T-helper 2 cell treated with Interferon-gamma antibody and Interleukin-4, amounts not matched to agents 5 μg/mL and 100 μg/mL, for 36 hours (primary cell): ENCODE data around the gene AP2B1.
"Not testable (repeated sequence)": the region's sequence is repeated elsewhere in the genome, so short reads cannot be mapped to it uniquely, and the experiment has no call there.

ENCODE experiments used
- DNase-seq: peaks from one replicate; pipeline ENCODE4 v3.0.0; 2021; ENCODE audit warnings: low spot score
- H3K27ac Mint-ChIP-seq: one replicate; pipeline ENCODE4 v1.8.0; 2021; ENCODE audit warnings: mild to moderate bottlenecking, mixed read lengths
- H3K27me3 Mint-ChIP-seq: one replicate; pipeline ENCODE4 v1.8.0; 2021; ENCODE audit warnings: low read depth, mixed read lengths
- H3K36me3 Mint-ChIP-seq: one replicate; pipeline ENCODE4 v1.8.0; 2021; ENCODE audit warnings: low read depth, mixed read lengths
- H3K4me1 Mint-ChIP-seq: one replicate; pipeline ENCODE4 v1.8.0; 2021; ENCODE audit warnings: low read depth, mixed read lengths
- H3K4me3 Mint-ChIP-seq: one replicate; pipeline ENCODE4 v1.8.0; 2022; ENCODE audit warnings: mild to moderate bottlenecking, moderate library complexity, mixed read lengths
- H3K9me3 Mint-ChIP-seq: one replicate; pipeline ENCODE4 v1.8.0; 2021; ENCODE audit warnings: mixed read lengths

AP2B1 gene

DNA sequence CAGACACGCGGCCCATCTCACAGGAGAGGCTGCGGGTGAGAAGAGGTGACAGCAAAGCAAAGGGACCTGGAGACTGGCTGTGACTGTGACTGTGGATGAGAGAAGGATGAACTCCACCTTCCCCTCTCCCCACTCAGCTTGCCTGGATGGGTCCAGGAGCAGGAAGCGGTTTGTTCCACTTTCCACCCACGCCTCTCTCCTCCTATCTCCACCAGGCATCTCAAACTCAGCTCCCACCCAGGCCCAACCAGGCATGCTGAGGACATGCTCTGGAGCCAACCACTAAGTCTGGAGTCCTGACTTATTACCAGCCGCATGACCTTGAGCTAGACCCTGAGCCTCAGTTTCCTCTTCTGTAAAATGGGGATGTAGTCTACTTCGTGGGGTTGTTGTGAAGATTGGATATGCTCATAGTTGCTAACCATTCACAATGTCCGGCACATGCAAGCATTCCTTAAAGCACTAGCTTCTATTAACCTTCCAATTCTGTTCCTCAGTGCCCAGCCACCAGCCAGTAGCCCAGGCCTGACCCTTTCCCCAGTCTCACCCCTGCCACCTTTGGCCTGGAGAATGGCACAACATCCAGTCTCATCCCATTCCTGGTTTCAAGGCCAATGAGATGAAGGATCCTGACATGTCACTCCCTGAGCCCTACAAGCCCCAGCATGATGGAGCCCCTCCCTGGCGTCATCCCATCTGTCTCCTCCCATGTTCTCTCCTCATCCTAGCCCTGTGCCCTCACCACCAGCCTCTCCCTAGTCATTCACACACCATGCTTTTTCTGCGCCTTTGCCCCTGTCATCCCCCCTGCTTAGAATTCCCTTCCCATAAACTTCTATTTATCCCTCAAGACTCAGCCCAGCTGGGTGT, 163.6 kb downstream of the AP2B1 start:
- Mint-ChIP-seq H3K9me3 (no peaks in the 10 kb centered on the region), H3K4me1 (peaks cover 7% of the 10 kb centered on the region), H3K36me3 (no peaks in the 10 kb centered on the region), H3K27ac (no peak overlapping the region), H3K4me3 (no peak overlapping the region), H3K27me3 (peaks cover 37% of the 10 kb centered on the region)
- DNase-seq = no peak

DNA sequence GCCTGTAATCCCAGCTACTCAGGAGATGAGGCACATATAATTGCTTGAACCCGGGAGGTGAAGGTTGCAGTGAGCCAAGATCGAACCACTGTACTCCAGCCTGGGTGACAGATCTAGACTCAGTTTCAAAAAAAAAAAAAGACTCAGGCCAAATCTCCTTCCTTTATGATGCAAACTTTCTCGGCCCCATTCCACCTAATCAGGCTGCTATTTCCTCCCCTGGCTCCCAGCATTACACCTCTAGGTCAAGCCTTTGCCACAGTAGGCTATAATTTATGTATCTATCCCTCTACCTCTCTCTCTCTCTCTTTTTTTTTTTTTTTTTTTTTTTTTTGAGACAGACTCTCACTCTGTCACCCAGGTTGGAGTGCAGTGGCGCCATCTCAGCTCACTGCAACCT, 164.4 kb downstream of the AP2B1 start:
- not testable (repeated sequence) for H3K4me1 Mint-ChIP-seq, H3K27ac Mint-ChIP-seq, DNase-seq, H3K9me3 Mint-ChIP-seq, H3K4me3 Mint-ChIP-seq, H3K36me3 Mint-ChIP-seq
- H3K27me3 Mint-ChIP-seq = peaks cover 37% of the 10 kb centered on the region

DNA sequence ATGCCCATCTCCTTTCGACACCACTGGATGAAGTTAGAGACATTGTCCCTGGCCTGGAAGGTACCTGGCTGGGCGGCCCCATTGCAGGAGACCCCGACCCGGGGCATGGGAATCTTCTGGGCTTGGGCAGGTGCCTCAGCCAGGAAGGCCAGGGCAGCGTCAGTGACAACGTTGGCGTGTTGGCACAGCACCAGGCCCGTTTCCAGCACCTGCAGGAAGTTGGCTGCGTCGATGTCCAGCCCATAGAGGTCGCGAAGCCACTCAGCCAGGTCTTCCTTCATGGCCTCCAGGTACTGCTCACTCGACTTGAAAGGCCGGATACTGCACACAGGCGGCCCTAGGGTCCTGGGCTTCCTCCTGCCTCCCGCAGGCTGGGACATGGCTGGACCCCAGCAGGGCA, 165.3 kb downstream of the AP2B1 start:
- Mint-ChIP-seq H3K27me3 (peaks cover 37% of the 10 kb centered on the region), H3K4me1 (peaks cover 7% of the 10 kb centered on the region), H3K9me3 (no peaks in the 10 kb centered on the region), H3K27ac (no peak overlapping the region), H3K36me3 (no peaks in the 10 kb centered on the region), H3K4me3 (no peak overlapping the region)
- DNase-seq = no peak

DNA sequence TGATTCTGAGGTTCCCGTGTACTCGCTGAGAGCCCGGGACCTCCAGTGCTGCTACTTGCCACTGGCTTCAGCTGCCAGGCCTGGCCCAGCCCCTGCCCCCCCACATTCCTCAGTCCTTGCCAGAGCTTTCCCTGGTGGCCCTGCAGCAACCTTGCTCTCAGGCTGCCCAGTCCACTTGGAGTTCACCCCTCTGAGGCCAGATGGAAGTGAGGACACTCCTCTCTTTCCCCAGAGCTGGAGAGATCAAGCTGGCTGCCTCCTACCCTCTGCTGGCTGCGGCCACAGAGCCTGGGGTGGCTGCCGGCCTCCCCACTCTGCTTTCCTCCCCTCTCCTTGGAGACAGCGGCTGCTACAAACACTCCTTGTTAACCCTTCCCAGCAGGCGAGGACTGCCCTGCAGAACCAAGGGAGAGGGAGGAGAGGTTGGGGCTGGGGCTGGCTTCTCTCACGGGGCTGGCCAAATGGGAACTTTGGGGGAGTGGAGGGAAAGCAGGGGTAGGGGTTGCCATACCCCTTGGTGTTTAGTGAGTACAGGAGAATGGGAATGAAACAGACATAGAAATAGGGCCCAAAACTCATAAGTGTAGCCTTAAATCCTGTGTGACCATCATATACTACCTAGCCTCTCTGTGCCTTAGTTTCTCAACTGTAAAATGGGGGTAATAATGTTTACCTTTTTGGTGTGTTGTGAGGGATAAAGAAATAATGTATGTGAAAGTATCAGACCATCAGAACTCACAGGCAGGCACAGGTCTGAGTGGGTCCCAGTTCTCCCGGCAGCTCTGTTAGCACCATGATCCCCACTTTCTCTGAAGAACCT, 166.0 kb downstream of the AP2B1 start, which contains the start of gene GAS2L2:
TSS of gene GAS2L2 (minus strand) at position 295 of the 820 bp plus-strand sequence. CDS start 389 bp downstream, outside the sequence.
- Mint-ChIP-seq H3K36me3 (no peaks in the 10 kb centered on the region), H3K9me3 (no peaks in the 10 kb centered on the region), H3K27ac (no peak within 1 kb of the TSS), H3K4me3 (no peak within 1 kb of the TSS), H3K27me3 (peaks cover 37% of the 10 kb centered on the region), H3K4me1 (peaks cover 7% of the 10 kb centered on the region)
- no peak for DNase-seq

DNA sequence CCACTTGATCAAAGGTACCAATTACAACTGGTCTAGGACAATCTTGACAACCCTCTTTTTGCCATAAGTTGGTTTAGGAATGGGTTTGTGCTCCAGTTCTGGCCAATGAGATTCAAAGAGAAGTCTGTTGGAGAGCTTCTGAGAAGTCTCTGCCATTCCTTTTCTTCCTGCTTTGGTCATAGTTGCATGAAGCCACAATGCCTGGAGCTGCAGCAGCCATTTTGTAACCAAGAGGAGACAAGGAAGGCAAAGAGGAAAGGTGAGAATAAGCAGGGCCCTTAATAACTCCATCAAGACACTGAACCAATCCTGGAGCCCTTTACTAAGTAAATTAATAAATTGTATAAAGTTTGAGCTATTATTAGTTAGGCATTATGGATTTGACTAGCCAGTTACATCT, 170.1 kb downstream of the AP2B1 start:
- Mint-ChIP-seq H3K36me3 (no peaks in the 10 kb centered on the region), H3K4me1 (no peaks in the 10 kb centered on the region), H3K27ac (no peak overlapping the region), H3K9me3 (no peaks in the 10 kb centered on the region), H3K27me3 (peaks cover 9% of the 10 kb centered on the region), H3K4me3 (no peak overlapping the region)
- DNase-seq = no peak

DNA sequence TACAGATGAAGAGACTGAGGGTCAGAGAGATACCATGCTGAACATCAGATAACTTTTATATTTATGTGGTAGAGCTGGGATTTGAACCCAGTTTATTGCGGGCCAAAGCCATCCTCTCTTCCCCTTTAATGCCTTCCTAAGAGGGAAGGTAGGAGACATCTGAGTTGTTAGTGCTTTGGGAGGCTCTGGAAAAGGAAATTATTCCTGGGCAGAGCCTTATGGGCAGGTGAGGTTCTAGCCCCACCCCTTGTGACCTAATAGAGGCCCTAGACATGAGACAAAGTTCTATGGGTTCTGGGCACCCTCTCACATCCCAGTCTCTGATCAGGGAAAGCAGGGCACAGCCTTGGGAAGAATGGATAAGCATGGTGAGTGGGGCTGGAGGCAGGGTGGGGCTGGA, 173.5 kb downstream of the AP2B1 start, which contains the start of gene C17orf50:
TSS of gene C17orf50 (plus strand) at position 301 of the 400 bp plus-strand sequence. CDS start at position 356, 55 bp downstream.
- Mint-ChIP-seq H3K27me3 (peaks cover 6% of the 10 kb centered on the region), H3K27ac (no peak within 1 kb of the TSS), H3K4me1 (peaks cover 7% of the 10 kb centered on the region), H3K36me3 (no peaks in the 10 kb centered on the region), H3K9me3 (no peaks in the 10 kb centered on the region), H3K4me3 (no peak within 1 kb of the TSS)
- DNase-seq = no peak

DNA sequence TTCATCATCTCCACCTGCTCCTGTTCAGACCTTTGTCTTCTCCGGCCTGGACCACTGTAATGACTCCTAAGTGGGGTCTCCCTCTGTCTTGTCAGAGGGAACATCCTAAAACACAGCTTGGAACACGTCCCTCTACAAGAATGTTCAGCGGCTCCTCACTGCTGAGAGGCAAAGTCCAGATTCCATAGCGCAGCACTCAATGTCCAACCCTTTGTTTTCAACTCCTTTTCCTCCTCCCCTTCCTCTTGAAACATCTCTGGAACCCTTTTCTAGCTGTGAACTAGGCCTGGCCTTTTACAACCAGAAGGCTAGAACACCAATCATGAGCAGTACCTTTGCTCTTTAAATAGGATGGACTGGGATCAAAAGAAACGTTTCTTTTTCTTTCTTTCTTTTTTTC, 174.5 kb downstream of the AP2B1 start:
- Mint-ChIP-seq H3K4me1 (peaks cover 7% of the 10 kb centered on the region), H3K4me3 (no peak overlapping the region), H3K9me3 (no peaks in the 10 kb centered on the region), H3K36me3 (no peaks in the 10 kb centered on the region), H3K27ac (no peak overlapping the region), H3K27me3 (peaks cover 6% of the 10 kb centered on the region)
- DNase-seq = no peak

DNA sequence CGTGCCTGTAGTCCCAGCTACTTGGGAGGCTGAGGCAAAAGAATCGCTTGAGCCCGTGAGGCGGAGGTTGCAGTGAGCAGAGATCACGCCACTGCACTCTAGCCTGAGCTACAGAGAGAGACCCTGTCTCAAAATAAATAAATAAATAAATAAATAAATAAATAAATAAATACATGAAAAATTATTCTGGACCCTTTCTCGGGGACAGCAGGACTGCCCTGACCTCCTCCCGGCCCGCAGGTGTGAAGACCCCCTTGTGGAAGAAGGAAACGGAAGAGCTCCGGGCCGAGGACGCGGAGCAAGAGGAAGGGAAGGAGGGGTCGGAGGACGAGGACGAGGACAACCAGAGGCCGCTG, 176.6 kb downstream of the AP2B1 start:
- no peaks in the 10 kb centered on the region for H3K36me3 Mint-ChIP-seq
- H3K9me3 Mint-ChIP-seq = no peaks in the 10 kb centered on the region
- peaks cover 7% of the 10 kb centered on the region for H3K4me1 Mint-ChIP-seq
- no peak for DNase-seq
- no peak overlapping the region for H3K27ac Mint-ChIP-seq
- peaks cover 7% of the 10 kb centered on the region for H3K27me3 Mint-ChIP-seq
- H3K4me3 Mint-ChIP-seq = peak overlapping the region; percentile 88

DNA sequence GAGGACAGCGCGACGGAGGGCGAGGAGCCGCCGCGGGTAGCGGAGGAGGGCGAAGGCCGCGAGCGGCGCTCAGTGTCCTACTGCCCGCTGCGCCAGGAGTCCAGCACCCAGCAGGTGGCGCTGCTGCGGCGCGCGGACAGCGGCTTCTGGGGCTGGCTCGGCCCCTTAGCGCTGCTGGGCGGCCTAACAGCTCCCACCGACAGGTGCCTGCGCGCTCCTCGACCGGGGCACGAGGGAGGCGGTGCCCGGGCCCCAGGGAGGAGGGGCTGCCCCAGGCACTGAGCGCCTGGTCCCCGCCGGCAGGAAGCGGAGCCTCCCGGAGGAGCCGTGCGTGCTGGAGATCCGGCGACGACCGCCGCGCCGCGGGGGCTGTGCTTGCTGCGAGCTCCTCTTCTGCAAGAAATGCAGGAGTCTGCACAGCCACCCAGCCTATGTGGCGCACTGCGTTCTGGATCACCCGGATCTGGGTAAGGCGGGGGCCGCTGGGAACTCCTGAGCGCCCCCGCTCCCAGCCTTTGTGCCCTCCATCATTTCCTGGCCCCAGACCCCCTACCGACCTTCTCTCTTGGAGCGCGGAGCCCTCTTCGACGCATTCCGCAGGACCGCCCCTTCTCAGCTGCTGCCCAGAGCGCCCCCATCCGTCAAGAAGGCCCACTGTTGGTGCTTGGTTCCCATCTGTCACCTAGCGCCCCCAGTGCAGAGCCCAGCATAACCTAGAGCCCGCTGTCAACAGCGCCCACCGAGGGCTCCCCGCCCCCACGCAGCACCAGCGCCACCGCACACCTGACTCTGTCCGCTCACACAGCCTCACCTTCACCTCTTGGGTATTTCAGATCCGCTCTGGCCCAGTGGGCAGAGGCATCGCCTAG, 177.2 kb downstream of the AP2B1 start:
- H3K36me3 Mint-ChIP-seq = no peaks in the 10 kb centered on the region
- peaks cover 9% of the 10 kb centered on the region for H3K27me3 Mint-ChIP-seq
- peaks cover 7% of the 10 kb centered on the region for H3K4me1 Mint-ChIP-seq
- H3K4me3 Mint-ChIP-seq = peak overlapping the region; percentile 88
- peak; percentile 91 for DNase-seq
- H3K27ac Mint-ChIP-seq = peak overlapping the region; percentile 84
- H3K9me3 Mint-ChIP-seq = no peaks in the 10 kb centered on the region

DNA sequence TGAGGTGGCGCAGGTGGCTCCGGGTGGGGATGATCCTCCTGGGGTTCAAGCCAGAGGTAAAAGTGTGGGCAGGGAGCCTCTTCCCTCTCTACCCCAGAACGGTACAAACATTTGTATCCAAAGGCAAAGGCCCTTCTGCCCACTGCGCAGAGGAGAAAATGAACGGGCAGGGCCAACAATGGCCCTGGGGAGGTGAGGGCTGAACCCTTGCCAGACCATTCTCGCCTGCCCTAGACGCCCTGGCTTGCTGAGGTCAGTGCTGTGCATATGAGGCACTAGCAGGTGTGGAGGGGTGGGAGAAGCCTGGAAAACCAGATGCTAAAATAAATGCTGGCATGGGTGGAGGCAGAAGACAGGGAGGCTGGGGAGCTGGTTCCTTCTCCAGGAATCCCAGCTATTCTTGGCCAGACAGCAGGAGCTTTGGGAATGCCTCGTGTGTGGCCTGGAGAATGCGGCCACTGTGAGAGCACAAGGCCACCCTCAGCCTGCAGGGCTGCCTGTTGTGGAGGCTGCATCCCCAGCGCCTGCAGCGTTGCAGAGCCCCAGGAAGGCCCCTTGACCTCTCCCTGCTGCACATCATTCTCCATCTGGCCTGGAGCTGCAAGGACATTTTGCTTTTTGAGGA, 178.1 kb downstream of the AP2B1 start:
- DNase-seq = no peak
- peaks cover 7% of the 10 kb centered on the region for H3K4me1 Mint-ChIP-seq
- no peaks in the 10 kb centered on the region for H3K36me3 Mint-ChIP-seq
- no peaks in the 10 kb centered on the region for H3K9me3 Mint-ChIP-seq
- H3K27me3 Mint-ChIP-seq = peaks cover 10% of the 10 kb centered on the region
- H3K4me3 Mint-ChIP-seq = peak overlapping the region; percentile 88
- H3K27ac Mint-ChIP-seq = no peak overlapping the region

DNA sequence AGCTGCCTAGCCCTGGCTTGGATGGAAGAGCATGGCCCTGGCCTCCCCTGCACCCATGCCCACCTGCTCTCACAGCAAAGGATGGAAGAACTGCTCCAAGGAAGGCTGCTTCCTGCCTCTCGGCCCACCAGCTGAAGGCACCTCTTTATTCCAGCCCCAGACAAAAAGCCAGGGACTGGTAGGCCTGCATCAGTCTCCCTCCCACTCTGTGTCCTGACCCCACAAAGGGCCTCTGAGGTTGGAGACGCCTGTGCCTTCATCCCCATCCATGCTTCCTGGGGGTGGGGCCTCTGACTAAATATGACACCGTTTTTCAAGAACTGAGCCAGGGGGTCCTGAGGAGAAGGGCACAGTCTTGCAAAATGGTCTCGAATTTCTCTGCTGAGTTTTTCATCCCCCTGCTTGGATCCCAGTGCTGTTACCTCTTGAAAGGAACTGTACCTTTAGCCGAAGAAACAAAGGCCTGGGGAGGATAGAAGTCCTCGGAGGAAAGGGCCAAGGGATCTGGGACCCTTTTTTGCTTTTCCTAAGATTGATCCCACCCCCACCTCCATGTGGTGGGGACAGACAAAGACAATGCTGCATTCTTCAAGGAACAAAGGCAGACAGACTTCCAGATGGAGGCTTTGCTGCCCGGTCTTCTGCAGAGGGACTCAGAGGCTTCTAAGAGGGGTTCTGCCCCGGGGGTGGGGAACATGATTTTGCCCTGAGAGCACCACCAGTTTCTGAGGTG, 178.8 kb downstream of the AP2B1 start:
- no peak for DNase-seq
- H3K9me3 Mint-ChIP-seq = no peaks in the 10 kb centered on the region
- H3K27me3 Mint-ChIP-seq = peaks cover 10% of the 10 kb centered on the region
- H3K4me3 Mint-ChIP-seq = no peak overlapping the region
- peaks cover 7% of the 10 kb centered on the region for H3K4me1 Mint-ChIP-seq
- H3K27ac Mint-ChIP-seq = no peak overlapping the region
- H3K36me3 Mint-ChIP-seq = no peaks in the 10 kb centered on the region

DNA sequence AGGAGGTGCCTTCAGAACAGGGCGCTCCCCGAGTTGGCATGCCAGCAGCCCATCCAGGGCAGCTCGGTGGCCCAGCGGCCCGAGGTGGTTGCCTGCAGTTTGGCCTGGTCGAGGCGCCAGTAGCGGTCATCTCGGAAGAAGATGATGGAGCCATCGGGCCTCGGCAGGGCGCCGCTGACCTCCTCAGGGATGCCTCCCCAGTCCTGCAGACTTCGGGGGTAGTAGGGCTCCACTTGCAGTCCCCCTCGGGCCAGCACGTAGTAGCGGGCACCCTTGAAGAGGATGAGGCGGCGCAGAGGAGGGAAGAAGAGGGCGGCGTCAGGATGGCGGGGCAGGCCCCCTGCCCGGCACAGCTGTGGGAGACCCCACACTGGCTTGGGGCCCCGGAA, 179.4 kb downstream of the AP2B1 start:
- DNase-seq = no peak
- peaks cover 7% of the 10 kb centered on the region for H3K4me1 Mint-ChIP-seq
- peaks cover 10% of the 10 kb centered on the region for H3K27me3 Mint-ChIP-seq
- H3K4me3 Mint-ChIP-seq = no peak overlapping the region
- no peak overlapping the region for H3K27ac Mint-ChIP-seq
- H3K36me3 Mint-ChIP-seq = no peaks in the 10 kb centered on the region
- no peaks in the 10 kb centered on the region for H3K9me3 Mint-ChIP-seq
